ENCODE results near the gene MIB1. TPM values are rescaled to one million over a fixed set of nuclear protein-coding genes. Genes with fewer than 3 reads are reported as not detected.
A peak's percentile ranks its signal among the peaks of the same experiment; 100 is the strongest.

The MIB1 gene
- total RNA-seq, 1 experiment from 2014 or later = 56.1 TPM

DNA sequence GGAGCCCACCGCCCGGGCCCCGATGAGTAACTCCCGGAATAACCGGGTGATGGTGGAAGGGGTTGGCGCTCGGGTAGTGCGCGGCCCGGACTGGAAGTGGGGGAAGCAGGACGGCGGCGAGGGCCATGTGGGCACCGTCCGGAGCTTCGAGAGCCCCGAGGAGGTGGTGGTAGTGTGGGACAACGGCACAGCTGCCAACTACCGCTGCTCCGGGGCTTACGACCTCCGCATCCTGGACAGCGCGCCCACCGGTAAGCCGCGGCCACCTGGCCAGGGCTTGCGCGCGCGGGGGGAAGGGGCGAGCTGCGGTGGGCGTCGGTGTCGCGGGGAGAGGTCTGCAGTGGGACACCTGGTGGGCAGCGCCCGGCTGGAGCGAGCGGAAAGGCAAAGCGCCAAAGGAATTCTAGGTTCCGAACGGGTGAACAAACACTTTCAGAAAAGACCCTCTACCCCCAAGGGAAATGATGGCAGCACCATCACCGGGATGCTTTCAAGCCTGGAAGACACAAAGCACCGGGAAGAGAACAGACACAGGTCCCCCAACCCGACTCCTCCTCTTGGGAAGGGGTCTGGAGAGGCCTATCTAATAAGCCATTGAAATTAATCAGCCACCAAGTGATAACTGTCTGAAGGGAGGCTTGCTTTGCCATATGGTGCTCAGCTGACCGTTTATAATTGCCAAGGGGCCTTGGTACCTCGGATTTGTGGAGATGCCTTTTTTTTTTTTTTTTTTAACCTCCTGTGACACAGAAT is 1.1 kb downstream of the MIB1 start (continued):
- TF ChIP-seq, protein P1, sequence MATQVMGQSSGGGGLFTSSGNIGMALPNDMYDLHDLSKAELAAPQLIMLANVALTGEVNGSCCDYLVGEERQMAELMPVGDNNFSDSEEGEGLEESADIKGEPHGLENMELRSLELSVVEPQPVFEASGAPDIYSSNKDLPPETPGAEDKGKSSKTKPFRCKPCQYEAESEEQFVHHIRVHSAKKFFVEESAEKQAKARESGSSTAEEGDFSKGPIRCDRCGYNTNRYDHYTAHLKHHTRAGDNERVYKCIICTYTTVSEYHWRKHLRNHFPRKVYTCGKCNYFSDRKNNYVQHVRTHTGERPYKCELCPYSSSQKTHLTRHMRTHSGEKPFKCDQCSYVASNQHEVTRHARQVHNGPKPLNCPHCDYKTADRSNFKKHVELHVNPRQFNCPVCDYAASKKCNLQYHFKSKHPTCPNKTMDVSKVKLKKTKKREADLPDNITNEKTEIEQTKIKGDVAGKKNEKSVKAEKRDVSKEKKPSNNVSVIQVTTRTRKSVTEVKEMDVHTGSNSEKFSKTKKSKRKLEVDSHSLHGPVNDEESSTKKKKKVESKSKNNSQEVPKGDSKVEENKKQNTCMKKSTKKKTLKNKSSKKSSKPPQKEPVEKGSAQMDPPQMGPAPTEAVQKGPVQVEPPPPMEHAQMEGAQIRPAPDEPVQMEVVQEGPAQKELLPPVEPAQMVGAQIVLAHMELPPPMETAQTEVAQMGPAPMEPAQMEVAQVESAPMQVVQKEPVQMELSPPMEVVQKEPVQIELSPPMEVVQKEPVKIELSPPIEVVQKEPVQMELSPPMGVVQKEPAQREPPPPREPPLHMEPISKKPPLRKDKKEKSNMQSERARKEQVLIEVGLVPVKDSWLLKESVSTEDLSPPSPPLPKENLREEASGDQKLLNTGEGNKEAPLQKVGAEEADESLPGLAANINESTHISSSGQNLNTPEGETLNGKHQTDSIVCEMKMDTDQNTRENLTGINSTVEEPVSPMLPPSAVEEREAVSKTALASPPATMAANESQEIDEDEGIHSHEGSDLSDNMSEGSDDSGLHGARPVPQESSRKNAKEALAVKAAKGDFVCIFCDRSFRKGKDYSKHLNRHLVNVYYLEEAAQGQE (IDR thresholded peaks at IDR 0.05; ENCODE audit: low read depth) = no peak
- TF ChIP-seq RAD21 (IDR thresholded peaks at IDR 0.05; ENCODE audit: low read depth) (no peak), YY1 (IDR thresholded peaks at IDR 0.05; ENCODE audit: extremely low read depth, insufficient replicate concordance, low read depth, low read length) (no peak), SIN3A (IDR thresholded peaks at IDR 0.05; ENCODE audit: low read depth) (no peak), CEBPB (IDR thresholded peaks at IDR 0.05; ENCODE audit: low read depth) (no peak)
- TF ChIP-seq, protein P2, sequence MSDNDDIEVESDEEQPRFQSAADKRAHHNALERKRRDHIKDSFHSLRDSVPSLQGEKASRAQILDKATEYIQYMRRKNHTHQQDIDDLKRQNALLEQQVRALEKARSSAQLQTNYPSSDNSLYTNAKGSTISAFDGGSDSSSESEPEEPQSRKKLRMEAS (IDR thresholded peaks at IDR 0.05) = no peak

DNA sequence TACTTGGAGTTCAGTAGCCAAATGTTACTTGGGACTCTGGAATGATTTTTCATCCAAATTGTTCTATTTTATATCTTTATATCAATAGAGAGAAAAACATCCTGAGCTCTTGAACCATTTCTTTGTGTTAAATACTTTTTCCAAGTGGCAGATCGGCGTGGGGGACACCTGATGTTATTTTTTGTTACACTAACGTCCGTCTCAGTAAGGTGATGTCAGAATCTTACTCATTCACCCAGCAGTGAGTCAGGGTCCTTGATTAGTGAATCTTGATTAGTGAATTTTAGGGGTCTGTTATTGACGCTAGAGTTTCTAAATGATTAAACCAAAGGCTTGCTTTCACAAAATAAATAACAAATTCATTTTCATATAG is 1.7 kb downstream of the MIB1 start:
- no peak overlapping the region for H2AFZ ChIP-seq (ENCODE audit: low read depth, low read length, poor library complexity, severe bottlenecking)
- ChIA-PET POLR2A (no interaction called here), CTCF (interaction anchor here (1.7 kb wide), 1 partner anchor 142 kb away, joined by 7 read pairs; the partner anchor contains the start of gene ESCO1), RAD21 (ENCODE audit: low non-redundant PET in 1 of 2, low total read pairs in 2 of 2, uncharacterized antibody in 2 of 2, unreplicated experiment in 2 of 2) (no interaction called here)
- ATAC-seq = no peak
- intact Hi-C loops (cut with micrococcal nuclease) = loop anchor here (5.0 kb wide), 2 partner anchors 40 to 130 kb away; partner anchors contain the start of genes ABHD3 and SNRPD1
- no peaks in the 10 kb centered on the region for H3K9me3 ChIP-seq (ENCODE audit: control insufficient read depth in 1 of 2, insufficient read depth in 1 of 2, low read depth in 1 of 2, low read length in 2 of 2)
- H3K9me2 ChIP-seq (ENCODE audit: insufficient read depth) = no peaks in the 10 kb centered on the region
- no peak for DNase-seq (ENCODE audit: low read depth, low spot score)
- no TSS peak for BruUV-seq (replicated peaks)
- no peaks in the 10 kb centered on the region for H3K36me3 ChIP-seq (ENCODE audit: control insufficient read depth in 1 of 2, insufficient read depth in 2 of 2, low read length in 2 of 2)
- H3K27ac ChIP-seq (ENCODE audit: low read depth, low read length) = peak overlapping the region; percentile 92; the same call in 1 of the 2 replicates
- H3K4me2 ChIP-seq (ENCODE audit: low read length) = peak overlapping the region; percentile 90
- no peaks in the 10 kb centered on the region for H3K27me3 ChIP-seq (ENCODE audit: insufficient read depth, low read length)
- H4K20me1 ChIP-seq (ENCODE audit: insufficient read depth) = no peaks in the 10 kb centered on the region
- peak overlapping the region; percentile 90 for H3K9ac ChIP-seq (ENCODE audit: low read length)
- peak overlapping the region; percentile 77 to 80 for H3K4me3 ChIP-seq (replicated peaks in 1 of 2; ENCODE audit: low read depth in 1 of 2, low read length in 2 of 2)
- peaks cover 11 to 21% of the 10 kb centered on the region in 2 experiments for H3K4me1 ChIP-seq (ENCODE audit: control insufficient read depth in 1 of 2, insufficient read depth in 2 of 2, low read length in 2 of 2)
- H3K79me2 ChIP-seq (ENCODE audit: insufficient read depth, low read length) = peaks cover 56% of the 10 kb centered on the region
- no peak for TF ChIP-seq FOSL1 (IDR thresholded peaks at IDR 0.05; ENCODE audit: low read depth)
- TF ChIP-seq, protein P3, sequence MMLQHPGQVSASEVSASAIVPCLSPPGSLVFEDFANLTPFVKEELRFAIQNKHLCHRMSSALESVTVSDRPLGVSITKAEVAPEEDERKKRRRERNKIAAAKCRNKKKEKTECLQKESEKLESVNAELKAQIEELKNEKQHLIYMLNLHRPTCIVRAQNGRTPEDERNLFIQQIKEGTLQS (IDR thresholded peaks at IDR 0.05) = no peak
- TF ChIP-seq POLR2AphosphoS5 (IDR thresholded peaks at IDR 0.05; ENCODE audit: low read depth, low read length) = no peak
- TF ChIP-seq SRF (IDR thresholded peaks at IDR 0.05; ENCODE audit: low read depth) = no peak
- TF ChIP-seq CEBPB (IDR thresholded peaks at IDR 0.05; ENCODE audit: low read depth) = no peak
- TF ChIP-seq ZNF274 (IDR thresholded peaks at IDR 0.05; ENCODE audit: low read depth, low read length) = no peak
- TF ChIP-seq SP1 (IDR thresholded peaks at IDR 0.05; ENCODE audit: low read depth) = no peak
- TF ChIP-seq ELF1 (IDR thresholded peaks at IDR 0.05; ENCODE audit: borderline replicate concordance, low read depth) = no peak
- no peak for TF ChIP-seq ZFX (IDR thresholded peaks at IDR 0.05)
- TF ChIP-seq EZH2phosphoT487 (IDR thresholded peaks at IDR 0.05; ENCODE audit: borderline replicate concordance) = no peak
- no peak for TF ChIP-seq POLR2A (IDR thresholded peaks at IDR 0.05; ENCODE audit: borderline replicate concordance, extremely low read depth, insufficient read depth, insufficient read length)
- TF ChIP-seq, protein P4, sequence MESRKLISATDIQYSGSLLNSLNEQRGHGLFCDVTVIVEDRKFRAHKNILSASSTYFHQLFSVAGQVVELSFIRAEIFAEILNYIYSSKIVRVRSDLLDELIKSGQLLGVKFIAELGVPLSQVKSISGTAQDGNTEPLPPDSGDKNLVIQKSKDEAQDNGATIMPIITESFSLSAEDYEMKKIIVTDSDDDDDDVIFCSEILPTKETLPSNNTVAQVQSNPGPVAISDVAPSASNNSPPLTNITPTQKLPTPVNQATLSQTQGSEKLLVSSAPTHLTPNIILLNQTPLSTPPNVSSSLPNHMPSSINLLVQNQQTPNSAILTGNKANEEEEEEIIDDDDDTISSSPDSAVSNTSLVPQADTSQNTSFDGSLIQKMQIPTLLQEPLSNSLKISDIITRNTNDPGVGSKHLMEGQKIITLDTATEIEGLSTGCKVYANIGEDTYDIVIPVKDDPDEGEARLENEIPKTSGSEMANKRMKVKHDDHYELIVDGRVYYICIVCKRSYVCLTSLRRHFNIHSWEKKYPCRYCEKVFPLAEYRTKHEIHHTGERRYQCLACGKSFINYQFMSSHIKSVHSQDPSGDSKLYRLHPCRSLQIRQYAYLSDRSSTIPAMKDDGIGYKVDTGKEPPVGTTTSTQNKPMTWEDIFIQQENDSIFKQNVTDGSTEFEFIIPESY (IDR thresholded peaks at IDR 0.05; ENCODE audit: extremely low read depth, insufficient replicate concordance, low read length) = no peak
- TF ChIP-seq, protein P2 (IDR thresholded peaks at IDR 0.05) = no peak
- no peak for TF ChIP-seq JUND (IDR thresholded peaks at IDR 0.05)
- no peak for TF ChIP-seq EZH2 (IDR thresholded peaks at IDR 0.05)
- TF ChIP-seq EGR1 (IDR thresholded peaks at IDR 0.05; ENCODE audit: low read depth) = no peak

Data from HCT116 (cell line).